ENCODE results near the gene MRPL38. TPM values are rescaled to one million over a fixed set of nuclear protein-coding genes. Genes with fewer than 3 reads are reported as not detected.

The MRPL38 gene
- total RNA-seq, 2 experiments from 2014 or later: 117 to 126 TPM

DNA sequence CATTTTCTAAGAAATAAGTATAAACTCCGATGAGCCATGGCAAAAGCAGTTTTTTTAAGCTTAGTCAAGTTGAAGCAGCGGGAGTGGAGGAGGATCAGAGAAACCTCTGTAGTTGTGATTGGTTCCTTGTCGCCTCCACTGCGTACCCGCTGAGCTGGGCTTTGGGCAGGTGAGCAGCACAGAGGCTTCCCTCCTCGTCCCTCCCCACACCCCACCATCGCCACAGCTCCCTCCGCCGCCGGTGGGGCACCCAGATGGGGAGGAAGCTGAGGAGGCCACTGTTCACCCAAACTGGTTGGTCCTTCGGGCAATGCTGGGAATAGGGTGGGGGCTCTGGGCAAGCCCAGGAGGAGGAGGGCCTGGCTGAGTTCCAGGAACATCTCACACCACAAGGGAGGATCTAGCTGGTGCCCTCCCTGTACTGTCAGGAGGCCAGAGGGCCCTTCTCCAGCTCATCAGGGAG lies 5.2 kb upstream of the MRPL38 start:
- H3K4me1 Mint-ChIP-seq (ENCODE audit: low read depth): peaks cover 10% of the 10 kb centered on the region
- no peaks in the 10 kb centered on the region for H3K9me3 Mint-ChIP-seq
- intact Hi-C loops (cut with micrococcal nuclease): loop anchor here (5.0 kb wide), 1 partner anchor 92 kb away; the partner anchor contains the start of gene CDK3
- DNase-seq (no peak), ATAC-seq (no peak)
- no peak overlapping the region for H3K4me3 Mint-ChIP-seq
- H3K27ac Mint-ChIP-seq: no peak overlapping the region
- peaks cover 2% of the 10 kb centered on the region for H3K36me3 Mint-ChIP-seq (ENCODE audit: low read depth)
- CTCF ChIA-PET: interaction anchor here (1.6 to 11.4 kb wide), 3 partner anchors 17 to 104 kb away, joined by 7 to 165 read pairs (median 12); partner anchors contain the start of gene CDK3
- TF ChIP-seq, protein P1, sequence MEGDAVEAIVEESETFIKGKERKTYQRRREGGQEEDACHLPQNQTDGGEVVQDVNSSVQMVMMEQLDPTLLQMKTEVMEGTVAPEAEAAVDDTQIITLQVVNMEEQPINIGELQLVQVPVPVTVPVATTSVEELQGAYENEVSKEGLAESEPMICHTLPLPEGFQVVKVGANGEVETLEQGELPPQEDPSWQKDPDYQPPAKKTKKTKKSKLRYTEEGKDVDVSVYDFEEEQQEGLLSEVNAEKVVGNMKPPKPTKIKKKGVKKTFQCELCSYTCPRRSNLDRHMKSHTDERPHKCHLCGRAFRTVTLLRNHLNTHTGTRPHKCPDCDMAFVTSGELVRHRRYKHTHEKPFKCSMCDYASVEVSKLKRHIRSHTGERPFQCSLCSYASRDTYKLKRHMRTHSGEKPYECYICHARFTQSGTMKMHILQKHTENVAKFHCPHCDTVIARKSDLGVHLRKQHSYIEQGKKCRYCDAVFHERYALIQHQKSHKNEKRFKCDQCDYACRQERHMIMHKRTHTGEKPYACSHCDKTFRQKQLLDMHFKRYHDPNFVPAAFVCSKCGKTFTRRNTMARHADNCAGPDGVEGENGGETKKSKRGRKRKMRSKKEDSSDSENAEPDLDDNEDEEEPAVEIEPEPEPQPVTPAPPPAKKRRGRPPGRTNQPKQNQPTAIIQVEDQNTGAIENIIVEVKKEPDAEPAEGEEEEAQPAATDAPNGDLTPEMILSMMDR (IDR thresholded peaks at IDR 0.05): no peak
- no peaks in the 10 kb centered on the region for H3K27me3 Mint-ChIP-seq
- POLR2A ChIA-PET: interaction anchor here (0.5 to 0.8 kb wide), 2 partner anchors 13 to 71 kb away, joined by 3 read pairs; partner anchors contain the start of gene TRIM65

DNA sequence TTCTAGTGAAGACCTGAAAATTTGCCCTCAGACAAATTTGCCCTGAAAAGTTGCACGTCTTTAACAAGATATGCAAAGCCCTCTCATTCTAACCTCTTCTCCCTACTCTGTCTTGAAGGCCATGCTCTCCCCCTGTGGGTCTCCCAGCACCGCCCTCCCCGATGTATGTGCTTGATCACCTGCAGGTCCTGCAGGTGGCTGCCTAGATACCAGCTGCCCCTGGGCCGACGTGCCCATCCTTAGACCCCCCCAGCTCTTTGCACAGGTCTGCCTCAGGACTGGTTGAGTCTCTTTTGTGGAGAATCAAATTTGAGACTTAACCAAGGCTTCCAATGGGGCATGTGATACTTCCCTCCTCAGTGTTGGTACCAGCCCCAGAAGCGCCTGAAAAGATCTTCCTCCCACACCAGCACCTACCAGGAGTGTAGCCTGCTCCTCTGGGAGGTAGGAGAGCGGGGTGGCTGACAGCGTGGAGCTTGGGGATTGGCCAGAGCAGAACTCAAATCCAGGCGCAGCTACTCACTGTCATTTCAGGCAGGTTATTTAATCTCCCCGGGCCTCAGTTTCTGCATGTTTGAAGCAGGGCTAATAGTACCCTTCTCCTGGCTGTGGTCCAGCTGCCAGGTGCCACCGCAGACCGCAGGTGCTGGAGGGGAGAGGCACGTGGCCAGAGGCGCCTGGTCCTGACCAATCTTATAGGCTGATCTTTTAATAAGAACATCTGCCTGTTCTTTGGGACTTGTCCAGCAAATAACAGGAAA lies 4.5 kb upstream of the MRPL38 start:
- ATAC-seq (no peak), DNase-seq (no peak)
- no peaks in the 10 kb centered on the region for H3K9me3 Mint-ChIP-seq
- intact Hi-C loops (cut with micrococcal nuclease): loop anchor here (5.0 kb wide), 1 partner anchor 93 kb away; the partner anchor contains the start of gene CDK3
- peaks cover 10% of the 10 kb centered on the region for H3K4me1 Mint-ChIP-seq (ENCODE audit: low read depth)
- POLR2A ChIA-PET: interaction anchor here (0.5 to 0.8 kb wide), 2 partner anchors 12 to 71 kb away, joined by 3 read pairs; partner anchors contain the start of gene TRIM65
- no peak overlapping the region for H3K4me3 Mint-ChIP-seq
- TF ChIP-seq, protein P1 (IDR thresholded peaks at IDR 0.05): no peak
- peaks cover 3% of the 10 kb centered on the region for H3K36me3 Mint-ChIP-seq (ENCODE audit: low read depth)
- CTCF ChIA-PET: interaction anchor here (1.0 to 11.4 kb wide), 4 partner anchors 18 to 186 kb away, joined by 3 to 165 read pairs (median 10); partner anchors contain the start of gene CDK3
- H3K27me3 Mint-ChIP-seq: no peaks in the 10 kb centered on the region
- no peak overlapping the region for H3K27ac Mint-ChIP-seq

DNA sequence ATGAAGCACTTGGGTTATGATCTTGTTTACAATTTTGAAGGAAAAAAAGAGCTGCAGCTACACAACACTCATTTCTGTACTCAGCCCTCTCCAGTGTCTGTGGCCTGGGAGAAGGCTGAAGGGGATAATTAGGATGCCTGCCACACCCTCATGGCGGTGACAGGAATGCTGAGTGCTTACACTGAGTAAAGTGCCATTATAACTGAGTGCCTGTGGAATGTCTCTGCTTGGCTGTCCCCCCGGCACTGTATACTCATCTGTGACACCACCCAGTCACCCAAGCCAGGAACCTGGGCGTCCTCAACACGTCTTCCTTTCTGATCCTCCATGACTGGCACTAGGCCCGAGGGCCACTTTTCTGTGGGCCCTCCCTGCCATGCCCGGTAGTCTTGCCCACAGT lies 3.5 kb upstream of the MRPL38 start:
- Mint-ChIP-seq H3K9me3 (no peaks in the 10 kb centered on the region), H3K27me3 (no peaks in the 10 kb centered on the region), H3K36me3 (ENCODE audit: low read depth) (peaks cover 6% of the 10 kb centered on the region), H3K4me3 (no peak overlapping the region), H3K27ac (no peak overlapping the region), H3K4me1 (ENCODE audit: low read depth) (peaks cover 13% of the 10 kb centered on the region)
- ChIA-PET CTCF (interaction anchor here (3.0 to 11.4 kb wide), 2 partner anchors 19 to 94 kb away, joined by 12 to 165 read pairs; partner anchors contain the start of gene CDK3), POLR2A (no interaction called here)
- TF ChIP-seq, protein P1 (IDR thresholded peaks at IDR 0.05): no peak
- intact Hi-C loops (cut with micrococcal nuclease): loop anchor here (5.0 kb wide), 1 partner anchor 94 kb away; the partner anchor contains the start of gene CDK3
- DNase-seq (no peak), ATAC-seq (no peak)

DNA sequence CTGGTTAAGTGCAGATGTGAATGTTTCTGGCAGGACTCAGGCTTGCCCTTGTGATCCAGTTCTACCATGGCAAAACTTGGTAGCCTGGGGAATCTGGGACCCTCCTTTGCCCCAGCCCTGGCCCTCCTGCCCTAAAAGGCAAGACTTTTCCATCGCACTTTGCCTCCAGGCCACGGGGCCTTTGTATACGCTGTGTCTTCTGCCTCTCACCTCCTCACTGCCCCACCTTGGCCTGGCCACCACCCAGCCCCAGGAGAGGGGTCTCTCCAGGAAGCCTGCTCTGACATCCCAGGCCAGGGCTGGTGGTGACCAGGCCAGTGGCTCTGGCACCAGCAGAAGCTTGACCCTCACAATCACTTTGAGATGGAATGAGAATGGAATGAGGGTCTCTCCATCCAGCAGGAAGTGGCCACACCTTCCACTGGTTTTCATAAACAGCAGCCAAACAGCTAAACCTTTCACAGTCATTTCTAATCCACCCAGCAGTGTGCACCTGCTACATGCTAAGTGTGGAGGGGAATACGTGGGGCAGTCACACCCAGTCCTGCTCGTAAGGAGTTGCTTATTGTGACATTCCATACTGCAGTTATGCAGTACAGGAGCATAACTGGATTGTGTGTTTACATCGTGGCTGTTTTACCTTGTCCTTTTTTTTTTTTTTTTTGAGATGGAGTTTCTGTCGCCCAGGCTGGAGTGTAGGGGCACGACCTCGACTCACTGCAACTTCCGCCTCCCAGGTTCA lies 1.6 kb upstream of the MRPL38 start:
- peaks cover 10% of the 10 kb centered on the region for H3K36me3 Mint-ChIP-seq (ENCODE audit: low read depth)
- peak overlapping the region; percentile 27 for H3K27ac Mint-ChIP-seq
- ChIA-PET POLR2A (interaction anchor here (1.6 to 2.4 kb wide), 2 partner anchors 16 to 29 kb away, joined by 6 to 13 read pairs; partner anchors contain the start of gene TRIM47), CTCF (interaction anchor here (1.0 to 11.4 kb wide), 13 partner anchors 10 to 201 kb away, joined by 3 to 165 read pairs (median 4); partner anchors contain the start of genes CDK3, TRIM47 and WBP2)
- H3K4me3 Mint-ChIP-seq: peak overlapping the region; percentile 37
- intact Hi-C loops (cut with micrococcal nuclease): loop anchor here (5.0 kb wide), 1 partner anchor 96 kb away; the partner anchor contains the start of gene CDK3
- H3K4me1 Mint-ChIP-seq (ENCODE audit: low read depth): peaks cover 16% of the 10 kb centered on the region
- ATAC-seq (no peak), DNase-seq (no peak)
- no peaks in the 10 kb centered on the region for H3K9me3 Mint-ChIP-seq
- TF ChIP-seq, protein P1 (IDR thresholded peaks at IDR 0.05): no peak
- no peaks in the 10 kb centered on the region for H3K27me3 Mint-ChIP-seq

All from activated CD8-positive, alpha-beta T cell treated with anti-CD3 and anti-CD28 coated beads for 36 hours (primary cell).